SK-N-SH (cell line): ENCODE measurements around the gene MC1R. TPM values are rescaled to one million over a fixed set of nuclear protein-coding genes. Genes with fewer than 3 reads are reported as not detected.

Experiments used
- CTCF ChIA-PET: fragments of 300-600, 350-600 bp; formaldehyde crosslinking; extraction: SDS; loops from one replicate; lab custom pipeline; 2021; lab: Yijun Ruan, JAX
- POLR2A ChIA-PET: fragments of 350-600 bp; sonication (Branson Sonifier 250); formaldehyde crosslinking; extraction: SDS; loops from one replicate; lab custom pipeline; 2020; ENCODE audit warnings: antibody characterized with exemption, inconsistent platforms; lab: Yijun Ruan, JAX
- DNase-seq: peaks from one replicate; pipeline ENCODE4 v3.0.0; 2012
- H2AFZ ChIP-seq: fragments of 200-600 bp; sonication (generic); 2 replicates; pipeline ENCODE4 v1.8.1; 2016; ENCODE audit warnings: antibody characterized with exemption, mild to moderate bottlenecking, low read depth
- H3F3A ChIP-seq: fragments of 200-600 bp; sonication (generic); replicated peaks from 2 replicates; pipeline ENCODE3; 2016; ENCODE audit warnings: antibody characterized with exemption, mild to moderate bottlenecking; ENCODE audit not compliant: insufficient read depth
- H3K27ac ChIP-seq, 2 experiments: fragments of 200-500 bp in 1 of 2; fragments of 200-600 bp in 1 of 2; sonication (Bioruptor generic) in 1 of 2; sonication (generic), shearing (Covaris generic) in 1 of 2; 2 replicates each; pipeline versions ENCODE4 v1.5.1 to v1.6.1; 2014 to 2016; ENCODE audit warnings: low read depth in 2 of 2, inconsistent platforms in 1 of 2, low read length in 1 of 2, mild to moderate bottlenecking in 1 of 2, mixed read lengths in 1 of 2
- H3K27me3 ChIP-seq: fragments of 200-600 bp; sonication (generic), shearing (Covaris generic); 2 replicates; pipeline ENCODE4 v1.6.1; 2016; ENCODE audit warnings: mixed run types; ENCODE audit not compliant: insufficient read depth
- H3K36me3 ChIP-seq, 2 experiments: fragments of 200-500 bp in 1 of 2; fragments of 200-600 bp in 1 of 2; sonication (Bioruptor generic) in 1 of 2; sonication (generic) in 1 of 2; replicated peaks in 1 of 2; 2 replicates each; pipeline versions ENCODE3 to v1.5.1; 2014 to 2016; ENCODE audit warnings: low read length in 1 of 2, mild to moderate bottlenecking in 1 of 2; ENCODE audit not compliant: insufficient read depth in 2 of 2, control insufficient read depth in 1 of 2
- H3K4me1 ChIP-seq, 2 experiments: fragments of 200-500 bp in 1 of 2; fragments of 200-600 bp in 1 of 2; sonication (Bioruptor generic) in 1 of 2; sonication (generic), shearing (Covaris generic) in 1 of 2; 2 replicates each; pipeline versions ENCODE4 v1.5.1 to v1.6.1; 2014 to 2016; ENCODE audit warnings: low read depth in 1 of 2, low read length in 1 of 2, mixed run types in 1 of 2; ENCODE audit not compliant: insufficient read depth in 2 of 2, control insufficient read depth in 1 of 2
- H3K4me2 ChIP-seq: fragments of 200-600 bp; sonication (generic), shearing (Covaris generic); 2 replicates; pipeline ENCODE4 v1.6.1; 2017; ENCODE audit warnings: mixed run types
- H3K4me3 ChIP-seq, 2 experiments: fragments of 200-500 bp in 1 of 2; fragments of 200-600 bp in 1 of 2; sonication (Bioruptor generic) in 1 of 2; sonication (generic), shearing (Covaris generic) in 1 of 2; 2 replicates each; pipeline versions ENCODE4 v1.5.1 to v1.8.1; 2014 to 2016; ENCODE audit warnings: low read depth in 2 of 2, inconsistent platforms in 1 of 2, low read length in 1 of 2, mild to moderate bottlenecking in 1 of 2, mixed read lengths in 1 of 2, moderate library complexity in 1 of 2
- H3K79me2 ChIP-seq: fragments of 200-600 bp; sonication (generic); 2 replicates; pipeline ENCODE4 v1.8.1; 2017; ENCODE audit warnings: mild to moderate bottlenecking; ENCODE audit not compliant: insufficient read depth
- H3K9ac ChIP-seq: fragments of 200-600 bp; sonication (generic); 2 replicates; pipeline ENCODE4 v1.6.1; 2017; ENCODE audit warnings: mixed run types
- H3K9me2 ChIP-seq: fragments of 200-600 bp; sonication (generic); 2 replicates; pipeline ENCODE4 v1.6.1; 2017; ENCODE audit warnings: mixed run types
- H3K9me3 ChIP-seq: fragments of 200-600 bp; sonication (generic); 2 replicates; pipeline ENCODE4 v1.6.1; 2017; ENCODE audit warnings: mixed run types, mild to moderate bottlenecking, moderate library complexity
- H4K20me1 ChIP-seq: fragments of 200-600 bp; sonication (generic); 2 replicates; pipeline ENCODE4 v1.6.1; 2017; ENCODE audit warnings: mild to moderate bottlenecking, mixed run types; ENCODE audit not compliant: insufficient read depth
- ELF1 ChIP-seq: IDR thresholded peaks from 2 replicates; pipeline ENCODE4 v1.4.0; 2012
- FOXJ3 ChIP-seq: sonication (generic); formaldehyde crosslinking; IDR thresholded peaks from 2 replicates; pipeline ENCODE4 v1.5.1; 2020; ENCODE audit warnings: mild to moderate bottlenecking, missing genetic modification reagents
- FOXM1 ChIP-seq: IDR thresholded peaks from 2 replicates; pipeline ENCODE4 v1.4.0; 2012; ENCODE audit warnings: low read depth, mild to moderate bottlenecking
- GABPA ChIP-seq: IDR thresholded peaks from 2 replicates; pipeline ENCODE4 v1.4.0; 2012; ENCODE audit warnings: low read depth, mild to moderate bottlenecking
- GATA2 ChIP-seq: sonication (generic); formaldehyde crosslinking; IDR thresholded peaks from 2 replicates; pipeline ENCODE4 v1.5.0; 2020; ENCODE audit warnings: mild to moderate bottlenecking, missing genetic modification reagents
- MEF2A ChIP-seq: IDR thresholded peaks from 2 replicates; pipeline ENCODE4 v1.4.0; 2012; ENCODE audit warnings: low read depth, borderline replicate concordance
- NFIC ChIP-seq: IDR thresholded peaks from 2 replicates; pipeline ENCODE4 v1.4.0; 2012; ENCODE audit warnings: borderline replicate concordance
- POLR2AphosphoS5 ChIP-seq: IDR thresholded peaks from 2 replicates; pipeline ENCODE4 v1.6.1; 2012; ENCODE audit warnings: low read depth, low read length
- RAD21 ChIP-seq: IDR thresholded peaks from 2 replicates; pipeline ENCODE4 v1.6.1; 2012; ENCODE audit warnings: mild to moderate bottlenecking, low read length
- RCOR1 ChIP-seq: fragments of 150-350 bp; IDR thresholded peaks from 2 replicates; pipeline ENCODE4 v1.6.1; 2017; ENCODE audit warnings: antibody characterized with exemption, low read length
- TEAD4 ChIP-seq: IDR thresholded peaks from 2 replicates; pipeline ENCODE4 v1.4.0; 2012; ENCODE audit warnings: mild to moderate bottlenecking, borderline replicate concordance; ENCODE audit not compliant: insufficient read depth
- whole genome bisulfite sequencing: methylation state at CpG from one replicate; pipeline ENCODE4 v1.1.6; 2017; ENCODE audit warnings: low lambda C conversion rate; 5-methylcytosine and 5-hydroxymethylcytosine counted together
- polyA plus RNA-seq, 3 experiments: library from polyadenylated mRNA; depleted of rRNA; stranded (reverse); fragments of >200 nt; gene quantifications; 2 replicates each; pipeline ENCODE4 v1.2.3, GENCODE V29; 2012
- TF ChIP-seq, protein P1 (sequence below): IDR thresholded peaks from 2 replicates; pipeline ENCODE4 v1.4.0; 2012; ENCODE audit warnings: low read depth, borderline replicate concordance
- TF ChIP-seq, protein P2 (sequence below): IDR thresholded peaks from 2 replicates; pipeline ENCODE4 v1.4.0; 2012; ENCODE audit warnings: low read depth, borderline replicate concordance
- TF ChIP-seq, protein P3 (sequence below): IDR thresholded peaks from 2 replicates; pipeline ENCODE4 v1.6.1; 2012; ENCODE audit warnings: mild to moderate bottlenecking, low read depth, low read length, moderate library complexity
- TF ChIP-seq, protein P4 (sequence below): fragments of 150-350 bp; IDR thresholded peaks from 2 replicates; pipeline ENCODE4 v1.6.1; 2016; ENCODE audit warnings: mild to moderate bottlenecking, low read depth, low read length
- TF ChIP-seq, protein P5 (sequence below): fragments of 200-600 bp; sonication (generic); IDR thresholded peaks from 2 replicates; pipeline ENCODE4 v1.6.1; 2017; ENCODE audit warnings: antibody characterized with exemption, mild to moderate bottlenecking, moderate library complexity

MC1R gene
- polyA plus RNA-seq, 1 of the 3 experiments (the other 2 are of a cell fraction), result 11.1 TPM

DNA sequence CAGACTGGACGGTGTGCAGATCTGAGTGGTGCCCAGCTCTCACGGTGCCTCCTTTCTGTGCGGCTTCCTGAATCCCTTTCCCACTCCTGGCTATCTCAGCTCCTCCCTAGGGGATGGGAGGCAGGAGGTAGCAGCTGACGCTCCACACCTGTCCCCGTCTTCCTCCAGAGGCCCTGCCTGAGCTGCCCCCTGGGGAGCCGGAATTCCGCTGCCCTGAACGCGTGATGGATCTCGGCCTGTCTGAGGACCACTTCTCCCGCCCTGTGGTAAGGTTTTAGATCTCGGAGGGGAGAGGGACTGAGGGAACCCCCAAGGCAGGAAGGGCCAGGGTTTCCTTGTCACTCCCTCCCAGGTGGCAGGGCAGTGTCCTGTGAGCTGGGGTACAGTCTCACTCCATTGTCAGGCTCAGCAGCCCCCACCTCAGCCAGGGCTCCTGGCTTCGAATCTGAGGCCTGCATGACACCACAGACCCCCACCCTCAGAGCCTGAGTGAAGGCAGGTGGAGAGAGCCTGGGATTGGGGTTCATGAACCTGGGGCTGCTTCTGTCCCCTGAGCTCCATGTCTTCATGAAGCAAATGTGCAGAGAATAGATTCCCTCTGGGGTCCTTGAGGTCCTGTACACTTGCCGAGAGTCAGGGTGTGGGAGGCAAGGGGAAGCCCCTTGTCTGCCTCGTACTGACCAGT is 36.5 kb downstream of the MC1R start:
- Histone ChIP-seq H3K4me1 (peaks cover 0 to 6% of the 10 kb centered on the region in 2 experiments; a peak in 1 of 4 replicates), H3K27me3 (no peaks in the 10 kb centered on the region), H3K9me3 (no peaks in the 10 kb centered on the region), H3K4me2 (no peak overlapping the region), H3K27ac (no peak overlapping the region), H4K20me1 (0 out of 2 replicates have a peak, but pooled peaks cover 3% of the 10 kb centered on the region), H3K9ac (no peak overlapping the region), H3F3A (no peaks in the 10 kb centered on the region), H2AFZ (no peak overlapping the region), H3K4me3 (no peak overlapping the region), H3K36me3 (peaks cover 0 to 21% of the 10 kb centered on the region in 2 experiments), H3K9me2 (no peaks in the 10 kb centered on the region), H3K79me2 (peaks cover 18% of the 10 kb centered on the region; the same call in 1 of the 2 replicates)
- ChIA-PET POLR2A (no interaction called here), CTCF (interaction anchor here (0.8 to 1.2 kb wide), 3 partner anchors 17 to 249 kb away, joined by 3 read pairs; no protein-coding TSS in a partner anchor)
- 95% methylated on average over 9 of the region's 15 CpGs for WGBS
- no peak for TF ChIP-seq MEF2A
- no peak for DNase-seq

DNA sequence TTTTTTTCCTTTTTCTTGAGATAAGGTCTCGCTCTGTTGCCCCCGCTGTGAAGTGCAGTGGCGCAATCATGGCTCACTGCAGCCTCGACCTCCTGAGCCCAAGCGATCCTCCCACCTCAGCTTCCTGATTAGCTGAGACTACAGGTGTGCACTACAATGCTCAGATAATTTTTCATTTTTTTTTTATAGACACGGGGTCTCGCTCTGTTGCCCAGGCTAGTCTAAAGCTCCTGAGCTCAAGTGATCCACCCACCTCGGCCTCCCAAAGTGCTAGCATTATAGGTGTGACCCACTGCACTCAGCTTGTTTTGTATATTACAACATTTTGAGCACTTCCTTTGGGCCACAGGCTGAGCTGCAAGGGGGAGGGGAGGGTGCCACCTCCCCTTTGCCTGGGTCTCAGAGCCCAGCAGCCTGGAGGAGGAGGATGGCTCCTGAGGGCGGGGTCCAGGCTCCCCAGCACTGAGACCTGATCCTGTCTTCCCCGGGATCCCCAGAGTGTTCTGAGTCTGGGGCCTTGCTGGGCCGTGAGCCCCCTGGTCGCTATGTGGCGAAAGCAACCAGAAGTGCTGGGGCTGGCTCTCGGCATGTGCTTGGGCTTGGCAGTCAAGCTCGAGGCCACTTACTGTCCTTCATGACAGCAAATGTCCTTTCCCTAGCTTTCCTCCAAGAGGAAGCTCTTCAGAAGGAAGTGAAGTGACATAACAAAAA is 38.0 kb downstream of the MC1R start:
- no peak overlapping the region for H3K4me3 ChIP-seq
- H3K79me2 ChIP-seq, result peaks cover 9% of the 10 kb centered on the region; the same call in 1 of the 2 replicates
- no peaks in the 10 kb centered on the region for H3K27me3 ChIP-seq
- no peak overlapping the region for H3K27ac ChIP-seq
- H2AFZ ChIP-seq, result no peak overlapping the region
- WGBS, result 93% methylated on average over 15 of the region's 15 CpGs
- ChIA-PET POLR2A (interaction anchor here (0.6 kb wide), 1 partner anchor 18 kb away, joined by 3 read pairs; no protein-coding TSS in a partner anchor), CTCF (no interaction called here)
- H4K20me1 ChIP-seq, result no peaks in the 10 kb centered on the region
- H3K36me3 ChIP-seq, result peaks cover 0 to 23% of the 10 kb centered on the region in 2 experiments
- H3K9ac ChIP-seq, result no peak overlapping the region
- no peak for DNase-seq
- H3K9me2 ChIP-seq, result no peaks in the 10 kb centered on the region
- H3K9me3 ChIP-seq, result no peaks in the 10 kb centered on the region
- H3K4me1 ChIP-seq, result peaks cover 0 to 6% of the 10 kb centered on the region in 2 experiments; a peak in 1 of 4 replicates
- H3F3A ChIP-seq, result no peaks in the 10 kb centered on the region
- no peak overlapping the region for H3K4me2 ChIP-seq
- TF ChIP-seq RAD21, result no peak
- TF ChIP-seq POLR2AphosphoS5, result no peak
- no peak for TF ChIP-seq TEAD4
- TF ChIP-seq, protein P1, sequence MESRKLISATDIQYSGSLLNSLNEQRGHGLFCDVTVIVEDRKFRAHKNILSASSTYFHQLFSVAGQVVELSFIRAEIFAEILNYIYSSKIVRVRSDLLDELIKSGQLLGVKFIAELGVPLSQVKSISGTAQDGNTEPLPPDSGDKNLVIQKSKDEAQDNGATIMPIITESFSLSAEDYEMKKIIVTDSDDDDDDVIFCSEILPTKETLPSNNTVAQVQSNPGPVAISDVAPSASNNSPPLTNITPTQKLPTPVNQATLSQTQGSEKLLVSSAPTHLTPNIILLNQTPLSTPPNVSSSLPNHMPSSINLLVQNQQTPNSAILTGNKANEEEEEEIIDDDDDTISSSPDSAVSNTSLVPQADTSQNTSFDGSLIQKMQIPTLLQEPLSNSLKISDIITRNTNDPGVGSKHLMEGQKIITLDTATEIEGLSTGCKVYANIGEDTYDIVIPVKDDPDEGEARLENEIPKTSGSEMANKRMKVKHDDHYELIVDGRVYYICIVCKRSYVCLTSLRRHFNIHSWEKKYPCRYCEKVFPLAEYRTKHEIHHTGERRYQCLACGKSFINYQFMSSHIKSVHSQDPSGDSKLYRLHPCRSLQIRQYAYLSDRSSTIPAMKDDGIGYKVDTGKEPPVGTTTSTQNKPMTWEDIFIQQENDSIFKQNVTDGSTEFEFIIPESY, result no peak
- TF ChIP-seq GATA2, result no peak
- TF ChIP-seq NFIC, result no peak
- no peak for TF ChIP-seq RCOR1
- TF ChIP-seq, protein P2, sequence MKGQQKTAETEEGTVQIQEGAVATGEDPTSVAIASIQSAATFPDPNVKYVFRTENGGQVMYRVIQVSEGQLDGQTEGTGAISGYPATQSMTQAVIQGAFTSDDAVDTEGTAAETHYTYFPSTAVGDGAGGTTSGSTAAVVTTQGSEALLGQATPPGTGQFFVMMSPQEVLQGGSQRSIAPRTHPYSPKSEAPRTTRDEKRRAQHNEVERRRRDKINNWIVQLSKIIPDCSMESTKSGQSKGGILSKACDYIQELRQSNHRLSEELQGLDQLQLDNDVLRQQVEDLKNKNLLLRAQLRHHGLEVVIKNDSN, result no peak
- no peak for TF ChIP-seq ELF1
- TF ChIP-seq, protein P3, sequence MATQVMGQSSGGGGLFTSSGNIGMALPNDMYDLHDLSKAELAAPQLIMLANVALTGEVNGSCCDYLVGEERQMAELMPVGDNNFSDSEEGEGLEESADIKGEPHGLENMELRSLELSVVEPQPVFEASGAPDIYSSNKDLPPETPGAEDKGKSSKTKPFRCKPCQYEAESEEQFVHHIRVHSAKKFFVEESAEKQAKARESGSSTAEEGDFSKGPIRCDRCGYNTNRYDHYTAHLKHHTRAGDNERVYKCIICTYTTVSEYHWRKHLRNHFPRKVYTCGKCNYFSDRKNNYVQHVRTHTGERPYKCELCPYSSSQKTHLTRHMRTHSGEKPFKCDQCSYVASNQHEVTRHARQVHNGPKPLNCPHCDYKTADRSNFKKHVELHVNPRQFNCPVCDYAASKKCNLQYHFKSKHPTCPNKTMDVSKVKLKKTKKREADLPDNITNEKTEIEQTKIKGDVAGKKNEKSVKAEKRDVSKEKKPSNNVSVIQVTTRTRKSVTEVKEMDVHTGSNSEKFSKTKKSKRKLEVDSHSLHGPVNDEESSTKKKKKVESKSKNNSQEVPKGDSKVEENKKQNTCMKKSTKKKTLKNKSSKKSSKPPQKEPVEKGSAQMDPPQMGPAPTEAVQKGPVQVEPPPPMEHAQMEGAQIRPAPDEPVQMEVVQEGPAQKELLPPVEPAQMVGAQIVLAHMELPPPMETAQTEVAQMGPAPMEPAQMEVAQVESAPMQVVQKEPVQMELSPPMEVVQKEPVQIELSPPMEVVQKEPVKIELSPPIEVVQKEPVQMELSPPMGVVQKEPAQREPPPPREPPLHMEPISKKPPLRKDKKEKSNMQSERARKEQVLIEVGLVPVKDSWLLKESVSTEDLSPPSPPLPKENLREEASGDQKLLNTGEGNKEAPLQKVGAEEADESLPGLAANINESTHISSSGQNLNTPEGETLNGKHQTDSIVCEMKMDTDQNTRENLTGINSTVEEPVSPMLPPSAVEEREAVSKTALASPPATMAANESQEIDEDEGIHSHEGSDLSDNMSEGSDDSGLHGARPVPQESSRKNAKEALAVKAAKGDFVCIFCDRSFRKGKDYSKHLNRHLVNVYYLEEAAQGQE, result no peak
- TF ChIP-seq GABPA, result no peak
- no peak for TF ChIP-seq FOXM1
- no peak for TF ChIP-seq FOXJ3 (CRISPR knock-in tag)
- TF ChIP-seq, protein P4, sequence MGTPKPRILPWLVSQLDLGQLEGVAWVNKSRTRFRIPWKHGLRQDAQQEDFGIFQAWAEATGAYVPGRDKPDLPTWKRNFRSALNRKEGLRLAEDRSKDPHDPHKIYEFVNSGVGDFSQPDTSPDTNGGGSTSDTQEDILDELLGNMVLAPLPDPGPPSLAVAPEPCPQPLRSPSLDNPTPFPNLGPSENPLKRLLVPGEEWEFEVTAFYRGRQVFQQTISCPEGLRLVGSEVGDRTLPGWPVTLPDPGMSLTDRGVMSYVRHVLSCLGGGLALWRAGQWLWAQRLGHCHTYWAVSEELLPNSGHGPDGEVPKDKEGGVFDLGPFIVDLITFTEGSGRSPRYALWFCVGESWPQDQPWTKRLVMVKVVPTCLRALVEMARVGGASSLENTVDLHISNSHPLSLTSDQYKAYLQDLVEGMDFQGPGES, result no peak
- TF ChIP-seq, protein P5, sequence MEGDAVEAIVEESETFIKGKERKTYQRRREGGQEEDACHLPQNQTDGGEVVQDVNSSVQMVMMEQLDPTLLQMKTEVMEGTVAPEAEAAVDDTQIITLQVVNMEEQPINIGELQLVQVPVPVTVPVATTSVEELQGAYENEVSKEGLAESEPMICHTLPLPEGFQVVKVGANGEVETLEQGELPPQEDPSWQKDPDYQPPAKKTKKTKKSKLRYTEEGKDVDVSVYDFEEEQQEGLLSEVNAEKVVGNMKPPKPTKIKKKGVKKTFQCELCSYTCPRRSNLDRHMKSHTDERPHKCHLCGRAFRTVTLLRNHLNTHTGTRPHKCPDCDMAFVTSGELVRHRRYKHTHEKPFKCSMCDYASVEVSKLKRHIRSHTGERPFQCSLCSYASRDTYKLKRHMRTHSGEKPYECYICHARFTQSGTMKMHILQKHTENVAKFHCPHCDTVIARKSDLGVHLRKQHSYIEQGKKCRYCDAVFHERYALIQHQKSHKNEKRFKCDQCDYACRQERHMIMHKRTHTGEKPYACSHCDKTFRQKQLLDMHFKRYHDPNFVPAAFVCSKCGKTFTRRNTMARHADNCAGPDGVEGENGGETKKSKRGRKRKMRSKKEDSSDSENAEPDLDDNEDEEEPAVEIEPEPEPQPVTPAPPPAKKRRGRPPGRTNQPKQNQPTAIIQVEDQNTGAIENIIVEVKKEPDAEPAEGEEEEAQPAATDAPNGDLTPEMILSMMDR, result no peak
